ENCODE measurements around the gene TMEM156.
A peak's percentile ranks its signal among the peaks of the same experiment; 100 is the strongest.
"Not testable (repeated sequence)": the region's sequence is repeated elsewhere in the genome, so short reads cannot be mapped to it uniquely, and the experiment has no call there.

The TMEM156 gene

DNA sequence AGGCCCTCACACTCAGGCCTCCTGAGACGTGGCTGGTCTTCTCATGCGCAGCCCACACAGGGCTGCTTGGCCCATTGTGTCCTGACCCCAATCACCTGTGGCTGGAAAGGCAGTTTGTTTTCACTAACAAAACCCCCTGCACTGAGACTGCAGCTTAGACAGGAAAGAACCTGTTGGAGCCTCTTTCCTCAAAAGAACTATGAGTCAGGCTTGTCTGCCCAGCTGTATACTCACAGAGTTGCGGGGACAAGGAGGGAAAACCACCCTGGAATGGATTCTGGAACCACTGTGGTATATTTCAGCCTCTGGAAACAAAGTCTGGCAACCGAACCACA lies 5.2 kb upstream of the TMEM156 start:
- H3K4me3 ChIP-seq (ENCODE audit: low read length) = no peak overlapping the region
- DNase-seq (ENCODE audit: low read depth) = peak; percentile 84
- TF ChIP-seq, protein P1, sequence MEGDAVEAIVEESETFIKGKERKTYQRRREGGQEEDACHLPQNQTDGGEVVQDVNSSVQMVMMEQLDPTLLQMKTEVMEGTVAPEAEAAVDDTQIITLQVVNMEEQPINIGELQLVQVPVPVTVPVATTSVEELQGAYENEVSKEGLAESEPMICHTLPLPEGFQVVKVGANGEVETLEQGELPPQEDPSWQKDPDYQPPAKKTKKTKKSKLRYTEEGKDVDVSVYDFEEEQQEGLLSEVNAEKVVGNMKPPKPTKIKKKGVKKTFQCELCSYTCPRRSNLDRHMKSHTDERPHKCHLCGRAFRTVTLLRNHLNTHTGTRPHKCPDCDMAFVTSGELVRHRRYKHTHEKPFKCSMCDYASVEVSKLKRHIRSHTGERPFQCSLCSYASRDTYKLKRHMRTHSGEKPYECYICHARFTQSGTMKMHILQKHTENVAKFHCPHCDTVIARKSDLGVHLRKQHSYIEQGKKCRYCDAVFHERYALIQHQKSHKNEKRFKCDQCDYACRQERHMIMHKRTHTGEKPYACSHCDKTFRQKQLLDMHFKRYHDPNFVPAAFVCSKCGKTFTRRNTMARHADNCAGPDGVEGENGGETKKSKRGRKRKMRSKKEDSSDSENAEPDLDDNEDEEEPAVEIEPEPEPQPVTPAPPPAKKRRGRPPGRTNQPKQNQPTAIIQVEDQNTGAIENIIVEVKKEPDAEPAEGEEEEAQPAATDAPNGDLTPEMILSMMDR (IDR thresholded peaks at IDR 0.05; ENCODE audit: insufficient read depth, low read depth, low read length, missing control alignments) = no peak

DNA sequence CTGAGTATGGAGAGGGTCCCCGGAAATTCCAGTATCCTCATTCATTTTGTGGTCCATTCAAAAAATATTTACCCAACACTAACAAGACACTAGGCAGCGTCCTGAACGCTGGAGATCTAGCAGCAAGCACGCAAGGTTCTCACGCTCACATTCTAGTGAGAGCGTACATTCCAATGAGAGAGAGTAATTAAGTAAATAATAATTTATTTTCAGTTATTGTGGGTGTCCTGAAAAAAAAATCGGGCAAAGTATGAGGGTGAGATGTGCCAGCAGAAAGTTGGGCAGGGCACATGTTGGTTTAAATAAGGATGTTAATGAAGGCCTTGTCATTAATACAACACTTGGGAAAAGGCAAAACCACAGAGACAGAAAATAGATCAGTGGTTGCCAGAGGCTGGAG lies 4.0 kb upstream of the TMEM156 start:
- H3K4me3 ChIP-seq (ENCODE audit: low read length) = no peak overlapping the region
- TF ChIP-seq, protein P1 (IDR thresholded peaks at IDR 0.05; ENCODE audit: insufficient read depth, low read depth, low read length, missing control alignments) = no peak
- peak; percentile 88 for DNase-seq (ENCODE audit: low read depth)

DNA sequence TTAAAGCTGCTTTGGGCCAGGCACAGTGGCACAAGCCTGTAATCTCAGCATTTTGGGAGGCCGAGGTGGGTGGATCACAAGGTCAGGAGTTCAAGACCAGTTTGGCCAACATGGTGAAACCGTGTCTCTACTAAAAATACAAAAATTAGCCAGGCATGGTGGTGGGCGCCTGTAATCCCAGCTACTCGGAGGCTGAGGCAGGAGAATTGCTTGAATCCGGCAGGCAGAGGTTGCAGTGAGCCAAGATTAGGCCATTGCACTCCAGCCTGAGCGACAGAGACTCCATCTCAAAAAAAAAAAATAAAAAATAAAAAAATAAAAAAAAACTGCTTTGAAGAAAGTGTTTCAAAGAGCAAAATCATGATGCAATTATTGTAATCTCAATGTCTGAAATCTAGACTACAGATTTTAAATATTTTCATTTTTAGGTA lies 604 bp downstream of the TMEM156 start:
- not testable (repeated sequence) for DNase-seq (ENCODE audit: low read depth); H3K4me3 ChIP-seq (ENCODE audit: low read length)

DNA sequence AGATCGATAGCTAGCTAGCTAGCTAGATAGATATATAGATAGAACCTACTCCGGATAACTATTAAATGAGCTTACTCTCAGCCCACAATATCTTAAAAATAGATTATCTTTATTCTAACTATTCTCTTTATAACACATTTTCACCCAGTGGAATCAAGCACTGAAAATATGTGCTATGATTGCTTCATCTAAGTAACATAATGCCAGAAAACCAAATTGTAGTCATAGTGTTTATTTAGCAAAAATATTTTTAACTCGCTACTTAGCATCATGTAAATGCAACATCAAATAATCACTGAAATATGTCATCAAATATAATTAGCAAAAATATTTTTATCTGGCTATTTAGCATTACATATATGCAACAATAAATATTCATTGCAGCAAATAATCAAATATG lies 1.5 kb downstream of the TMEM156 start:
- H3K4me3 ChIP-seq (ENCODE audit: low read length) = no peak overlapping the region
- TF ChIP-seq, protein P1 (IDR thresholded peaks at IDR 0.05; ENCODE audit: insufficient read depth, low read depth, low read length, missing control alignments) = no peak
- DNase-seq (ENCODE audit: low read depth) = no peak

DNA sequence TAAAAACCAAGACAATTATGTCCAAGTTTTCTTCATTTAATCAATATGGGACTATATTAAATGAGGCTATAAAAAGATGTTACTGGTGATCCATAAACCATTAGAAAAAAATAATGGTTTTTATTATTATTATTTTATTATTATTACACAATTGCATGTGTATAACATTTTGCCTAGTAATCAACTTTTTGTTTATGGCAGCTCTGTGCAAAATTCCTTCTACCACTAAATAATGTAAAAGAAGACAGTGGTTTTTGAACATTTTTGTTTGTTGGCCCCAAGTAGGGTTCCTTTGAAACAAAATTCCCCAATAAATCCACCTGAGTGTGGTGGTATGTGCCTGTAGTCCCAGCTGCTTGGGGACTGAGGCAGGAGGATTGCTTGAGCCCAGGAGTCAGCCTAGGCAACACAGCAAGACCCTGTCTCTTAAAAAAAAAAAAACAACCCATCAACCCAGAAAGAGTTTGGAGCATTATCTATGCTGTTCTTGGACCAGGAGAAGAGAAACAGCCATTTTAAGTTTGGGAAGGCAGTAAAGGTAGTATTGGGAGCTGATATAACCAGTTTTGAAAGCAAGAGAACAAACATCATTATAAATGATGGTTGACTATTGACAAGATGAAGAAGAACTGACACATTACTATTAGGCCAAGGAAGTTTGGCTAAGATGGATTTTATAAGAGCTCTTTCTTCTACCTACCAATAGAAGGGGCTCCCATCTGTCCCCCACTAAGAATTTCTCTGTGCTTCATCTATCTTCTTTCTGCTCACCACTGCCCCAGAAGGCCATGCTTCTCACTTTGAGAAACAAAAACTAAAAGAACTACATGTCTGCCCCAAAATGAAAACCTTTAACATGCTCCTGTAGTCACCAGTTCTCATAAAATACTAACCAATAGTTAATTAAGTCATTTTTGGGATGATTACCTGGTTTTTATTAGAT lies 2.2 kb downstream of the TMEM156 start:
- DNase-seq (ENCODE audit: low read depth) = no peak
- TF ChIP-seq, protein P1 (IDR thresholded peaks at IDR 0.05; ENCODE audit: insufficient read depth, low read depth, low read length, missing control alignments) = no peak
- H3K4me3 ChIP-seq (ENCODE audit: low read length) = no peak overlapping the region

DNA sequence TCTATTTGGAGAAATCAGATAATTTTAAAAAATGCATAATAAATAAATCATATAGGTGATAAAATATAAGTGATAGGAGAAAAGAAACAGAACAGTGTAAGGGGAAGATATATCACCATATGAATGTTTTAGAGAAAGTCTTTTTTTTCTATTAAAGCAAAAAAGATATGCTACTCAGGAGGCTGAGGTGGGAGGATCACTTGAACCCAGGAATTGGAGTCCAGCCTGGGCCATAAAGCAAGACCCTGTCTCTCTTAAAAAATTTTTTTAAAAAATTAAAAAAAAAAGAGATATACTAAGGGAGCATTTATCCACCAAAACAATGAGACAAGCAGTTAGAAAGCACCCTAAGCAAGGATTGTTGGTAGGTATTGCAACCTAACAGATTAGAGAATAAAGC lies 6.1 kb downstream of the TMEM156 start:
- no peak for DNase-seq (ENCODE audit: low read depth)
- TF ChIP-seq, protein P1 (IDR thresholded peaks at IDR 0.05; ENCODE audit: insufficient read depth, low read depth, low read length, missing control alignments) = no peak
- H3K4me3 ChIP-seq (ENCODE audit: low read length) = no peak overlapping the region

DNA sequence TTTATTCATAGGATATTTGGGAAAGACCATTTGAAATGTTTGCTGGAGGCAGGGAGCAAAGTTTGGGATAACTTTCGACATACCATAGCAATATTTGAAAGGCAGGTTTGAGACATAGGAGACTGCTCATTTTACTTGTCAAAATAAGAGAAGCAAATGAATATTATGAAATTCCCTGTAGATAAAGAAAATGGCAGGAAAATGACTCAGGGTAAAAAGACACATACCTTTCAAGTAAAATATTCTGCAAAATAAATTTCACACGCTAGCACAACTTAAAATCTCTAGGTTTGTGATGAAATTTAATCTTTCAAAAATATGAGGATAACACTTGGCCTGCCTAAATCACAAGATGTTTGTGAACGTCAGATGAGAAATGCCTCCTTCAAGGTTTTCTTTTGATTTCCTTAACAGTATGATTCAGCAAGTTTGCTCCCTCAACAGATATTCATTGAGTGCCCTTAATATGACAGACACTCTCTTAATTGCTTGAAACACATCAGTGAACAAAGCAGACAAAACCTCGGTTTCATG lies 6.6 kb downstream of the TMEM156 start:
- TF ChIP-seq, protein P1 (IDR thresholded peaks at IDR 0.05; ENCODE audit: insufficient read depth, low read depth, low read length, missing control alignments) = no peak
- no peak for DNase-seq (ENCODE audit: low read depth)
- H3K4me3 ChIP-seq (ENCODE audit: low read length) = no peak overlapping the region
